HTR-8/SVneo (cell line): ENCODE data around the gene GSDME.

ENCODE experiments used
- DNase-seq: peaks from one replicate; pipeline ENCODE4 v3.0.0; 2011; ENCODE audit warnings: low spot score, mixed read lengths; ENCODE audit not compliant: insufficient read length
- FAIRE-seq: peaks from 2 replicates; lab custom pipeline; 2011; peaks lifted over from hg19 to GRCh38; lab: Jason Lieb, UNC

The GSDME gene

DNA sequence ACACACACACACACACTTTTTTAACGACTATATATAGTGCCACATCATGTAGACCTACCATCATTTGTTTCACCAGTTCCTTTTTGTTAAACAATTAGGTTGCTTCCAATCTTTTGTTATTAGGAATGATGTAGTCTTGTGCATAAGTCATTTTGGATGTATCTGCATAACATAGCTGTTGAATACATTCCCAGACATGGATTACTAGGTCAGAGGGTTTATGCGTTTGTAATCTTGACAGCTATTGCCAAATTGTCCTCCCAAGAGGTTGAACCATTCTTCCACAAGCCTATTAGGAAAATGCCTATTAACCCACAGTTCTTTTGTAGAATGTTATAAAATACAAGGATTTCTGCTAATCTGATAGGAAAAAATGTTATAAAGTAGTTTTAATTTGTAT lies 96.7 kb downstream of the GSDME start:
- DNase-seq (no peak), FAIRE-seq (no peak)

DNA sequence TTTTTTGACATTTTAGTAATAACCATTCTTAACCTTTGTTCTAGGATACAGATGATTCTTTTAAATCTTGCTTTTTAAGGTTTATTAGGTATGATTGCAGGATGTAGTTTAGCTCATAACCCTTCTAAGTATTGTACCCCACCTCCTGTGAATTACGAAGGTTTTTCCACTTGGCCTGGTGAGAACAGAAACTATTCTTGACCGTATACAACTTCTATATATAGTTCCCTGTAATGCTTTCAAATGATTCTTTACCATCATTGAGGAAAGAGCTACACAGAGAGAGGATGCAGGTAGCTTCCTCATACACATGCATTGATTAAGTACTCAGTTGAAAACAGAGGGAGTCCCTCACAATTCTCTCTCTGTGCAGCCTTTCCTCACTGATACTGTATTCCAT lies 97.8 kb downstream of the GSDME start:
- DNase-seq, result no peak
- FAIRE-seq, result no peak

DNA sequence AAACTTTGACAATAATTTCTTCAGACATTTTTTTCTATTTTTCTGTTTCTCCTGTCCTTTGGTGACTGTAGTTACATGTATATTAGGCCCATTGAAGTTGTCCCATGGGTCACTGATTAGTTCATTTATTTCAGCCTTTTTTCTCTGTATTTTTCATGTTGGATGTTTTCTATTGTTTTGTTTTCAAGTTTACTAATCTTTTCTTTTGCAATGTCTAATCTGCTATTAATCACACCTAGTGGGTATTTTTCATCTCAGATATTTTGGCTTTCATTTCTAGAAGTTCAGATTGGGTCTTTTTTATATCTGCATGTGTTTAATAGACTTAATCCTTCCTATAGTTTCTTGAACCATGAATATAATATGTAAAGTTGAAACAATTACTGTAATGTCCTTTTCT lies 99.3 kb downstream of the GSDME start:
- DNase-seq (no peak), FAIRE-seq (no peak)

DNA sequence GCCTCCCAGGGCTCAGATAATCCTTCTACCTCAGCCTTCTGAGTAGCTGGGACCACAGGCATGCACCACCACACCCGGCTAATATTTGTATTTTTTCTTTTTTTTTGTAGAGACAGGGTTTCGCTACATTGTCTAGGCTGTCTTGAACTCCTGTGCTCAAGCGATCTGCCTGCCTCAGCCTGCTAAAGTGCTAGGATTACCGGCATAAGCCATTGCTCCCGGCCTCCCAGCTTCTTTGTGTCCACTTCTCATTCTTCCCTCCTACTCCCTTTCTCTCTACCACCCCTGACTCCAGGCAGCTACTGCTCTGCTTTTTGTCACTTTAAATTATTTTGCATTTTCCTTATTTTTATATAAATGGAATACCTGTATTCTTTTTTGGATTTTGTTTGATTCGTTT lies 100.7 kb downstream of the GSDME start:
- FAIRE-seq (no peak), DNase-seq (no peak)

DNA sequence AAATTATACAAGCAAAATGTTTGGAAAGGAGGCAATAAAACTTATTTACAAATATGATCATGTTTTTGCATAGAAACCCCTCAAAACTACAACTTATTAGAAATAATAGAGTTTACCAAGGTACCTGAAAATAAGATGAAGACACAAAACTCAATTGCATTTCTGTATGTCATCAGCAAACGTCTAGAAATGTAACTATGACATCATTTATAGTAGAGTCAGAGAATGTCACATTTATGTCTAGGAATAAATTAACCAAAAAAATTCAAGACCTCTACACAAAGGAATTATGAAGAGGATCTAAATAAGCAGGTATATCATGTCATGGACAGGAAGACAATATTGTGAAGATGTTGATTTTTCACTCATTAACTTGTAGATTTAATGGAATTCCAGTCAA lies 103.0 kb downstream of the GSDME start:
- DNase-seq (no peak), FAIRE-seq (no peak)

DNA sequence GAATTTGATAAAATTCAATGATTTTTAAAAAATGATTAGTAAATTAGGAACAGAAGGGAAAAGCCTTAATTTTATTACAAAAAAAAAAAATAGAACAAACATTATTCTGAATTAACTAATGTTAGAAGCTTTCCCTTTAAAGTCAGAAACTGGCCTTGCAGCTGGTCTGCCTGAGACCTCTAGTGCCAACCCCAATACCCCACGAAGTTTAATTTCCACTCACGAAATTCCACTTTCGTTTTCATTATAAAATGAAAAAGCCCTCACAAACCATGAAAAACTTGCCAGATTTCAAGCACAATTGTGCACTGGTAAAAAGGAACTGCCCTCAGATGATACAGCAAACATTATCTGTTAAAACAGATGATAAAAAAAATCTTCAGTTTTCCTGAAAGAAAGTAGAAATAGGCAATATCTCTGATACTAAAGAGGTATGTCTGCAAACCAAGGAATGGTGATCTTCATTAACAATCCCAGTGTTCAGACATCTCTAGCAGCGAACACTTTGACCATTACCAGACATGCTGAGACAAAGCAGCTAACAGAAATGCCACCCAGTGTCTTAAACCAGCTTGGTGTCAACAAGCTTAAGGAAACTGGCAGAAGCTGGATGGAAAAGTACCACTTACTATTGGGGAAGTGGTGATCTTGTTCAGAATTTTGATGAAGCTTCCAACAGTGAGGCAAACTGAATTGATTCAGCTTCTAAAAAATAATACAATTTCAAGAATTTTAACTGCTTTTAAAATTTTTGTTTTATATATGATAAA lies 103.8 kb downstream of the GSDME start:
- FAIRE-seq (no peak), DNase-seq (no peak)

DNA sequence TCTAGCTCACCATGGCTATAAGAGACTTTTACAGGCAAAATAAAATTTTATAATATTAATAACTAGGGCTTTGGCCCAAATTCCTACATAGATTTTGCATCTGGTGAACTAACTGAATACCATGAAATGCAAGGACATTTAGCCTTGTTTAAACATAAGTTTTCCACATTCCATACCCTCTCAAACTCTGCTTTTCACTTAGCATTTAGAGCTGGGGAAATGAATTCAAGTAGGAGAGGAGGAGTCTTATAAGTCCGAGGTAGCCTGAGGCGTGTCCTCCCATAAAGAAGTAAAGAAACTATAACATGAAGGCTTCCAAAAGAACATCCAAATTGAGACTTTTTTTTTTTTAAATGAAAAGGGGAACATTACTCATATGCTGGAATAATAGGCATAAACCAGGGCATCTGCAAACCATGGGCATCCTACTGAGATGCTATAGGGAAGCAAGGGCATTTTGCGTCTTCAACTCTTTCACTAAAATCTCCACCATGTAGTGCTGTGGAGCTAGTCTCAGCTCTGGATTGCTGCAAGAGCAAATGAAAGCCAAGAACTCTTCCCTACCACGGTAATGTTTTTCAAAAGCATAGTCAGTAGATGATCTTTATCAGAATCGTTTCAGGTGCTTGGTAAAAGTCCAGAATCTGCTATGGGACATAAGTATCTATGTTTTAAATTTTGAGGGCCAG lies 104.9 kb downstream of the GSDME start:
- no peak for FAIRE-seq
- no peak for DNase-seq
